IMR-90 (cell line): ENCODE measurements around the gene ELF2. TPM values are rescaled to one million over a fixed set of nuclear protein-coding genes. Genes with fewer than 3 reads are reported as not detected.

ENCODE experiments used
- ATAC-seq: fragments of 200-7000 bp; cut with Tn5 transposase; 2 replicates; pipeline ENCODE4 v1.9.1; 2020; ENCODE audit warnings: low read depth, mild to moderate bottlenecking, moderate library complexity
- BruUV-seq: library from RNA; stranded (reverse); fragments of 400-500 nt; replicated peaks from 2 replicates; lab custom pipeline; 2021; lab: Mats Ljungman, UMichigan
- CTCF ChIA-PET: fragments of 300-600 bp; formaldehyde crosslinking; extraction: SDS; loops from one replicate; lab custom pipeline; 2021; ENCODE audit warnings: antibody characterized with exemption; lab: Yijun Ruan, JAX
- POLR2A ChIA-PET: fragments of 300-600 bp; sonication (Branson Sonifier 250); formaldehyde crosslinking; loops from one replicate; lab custom pipeline; 2022; ENCODE audit warnings: antibody characterized with exemption; ENCODE audit not compliant: unreplicated experiment; lab: Charles Lee
- DNase-seq: peaks from one replicate; pipeline ENCODE4 v3.0.0; 2013
- H2AFZ ChIP-seq: replicated peaks from 2 replicates; pipeline ENCODE3; 2013; ENCODE audit warnings: low read length, mild to moderate bottlenecking; ENCODE audit not compliant: poor library complexity
- H2AK5ac ChIP-seq: 2 replicates; pipeline ENCODE4 v1.6.1; 2013; ENCODE audit warnings: low read depth, low read length, inconsistent platforms
- H2AK9ac ChIP-seq: replicated peaks from 2 replicates; pipeline ENCODE3; 2013; ENCODE audit warnings: mild to moderate bottlenecking, low read depth, low read length, moderate library complexity; ENCODE audit not compliant: poor library complexity
- H2BK120ac ChIP-seq: 2 replicates; pipeline ENCODE4 v1.6.1; 2013; ENCODE audit warnings: low read depth, low read length, inconsistent platforms
- H2BK15ac ChIP-seq: 3 replicates; pipeline ENCODE4 v1.6.1; 2013; ENCODE audit warnings: low read depth, low read length, inconsistent platforms
- H2BK20ac ChIP-seq: 2 replicates; pipeline ENCODE4 v1.6.1; 2013; ENCODE audit warnings: low read depth, mild to moderate bottlenecking, inconsistent platforms, low read length, moderate library complexity
- H2BK5ac ChIP-seq: 2 replicates; pipeline ENCODE4 v1.6.1; 2013; ENCODE audit warnings: mild to moderate bottlenecking, low read depth, low read length, inconsistent platforms; ENCODE audit not compliant: poor library complexity, severe bottlenecking
- H3K14ac ChIP-seq: replicated peaks from 2 replicates; pipeline ENCODE4 v1.6.1; 2013; ENCODE audit warnings: low read depth, low read length, inconsistent platforms
- H3K18ac ChIP-seq: 2 replicates; pipeline ENCODE4 v1.6.1; 2013; ENCODE audit warnings: low read depth, low read length, control low read depth
- H3K23ac ChIP-seq: 2 replicates; pipeline ENCODE4 v1.6.1; 2013; ENCODE audit warnings: low read depth, low read length, inconsistent platforms
- H3K27ac ChIP-seq: 2 replicates; pipeline ENCODE4 v1.5.1; 2013; ENCODE audit warnings: mild to moderate bottlenecking, control low read depth, low read length; ENCODE audit not compliant: insufficient read depth
- H3K27me3 ChIP-seq: 2 replicates; pipeline ENCODE4 v1.6.1; 2013; ENCODE audit warnings: low read length; ENCODE audit not compliant: control insufficient read depth, insufficient read depth
- H3K36me3 ChIP-seq: 2 replicates; pipeline ENCODE4 v1.6.1; 2013; ENCODE audit warnings: low read length, mixed read lengths; ENCODE audit not compliant: control insufficient read depth, insufficient read depth
- H3K4ac ChIP-seq: 2 replicates; pipeline ENCODE4 v1.6.1; 2013; ENCODE audit warnings: low read depth, low read length, inconsistent platforms
- H3K4me1 ChIP-seq: 2 replicates; pipeline ENCODE4 v1.6.1; 2013; ENCODE audit warnings: low read length, mixed read lengths; ENCODE audit not compliant: control insufficient read depth, insufficient read depth
- H3K4me2 ChIP-seq: 2 replicates; pipeline ENCODE4 v1.6.1; 2013; ENCODE audit warnings: low read depth, mild to moderate bottlenecking, control low read depth, low read length, moderate library complexity
- H3K4me3 ChIP-seq: 2 replicates; pipeline ENCODE4 v1.5.1; 2013; ENCODE audit warnings: low read depth, mild to moderate bottlenecking, control low read depth, low read length, moderate library complexity; ENCODE audit not compliant: insufficient read depth
- H3K56ac ChIP-seq: 2 replicates; pipeline ENCODE4 v1.6.1; 2013; ENCODE audit warnings: low read length, inconsistent platforms; ENCODE audit not compliant: insufficient read depth; ENCODE audit errors: extremely low read depth
- H3K79me1 ChIP-seq, 2 experiments: 2 replicates each; pipeline ENCODE4 v1.6.1; 2013; ENCODE audit warnings: low read length in 2 of 2, inconsistent platforms in 1 of 2, low read depth in 1 of 2
- H3K9ac ChIP-seq: 2 replicates; pipeline ENCODE4 v1.6.1; 2013; ENCODE audit warnings: low read depth, low read length, control low read depth
- H3K9me1 ChIP-seq: 2 replicates; pipeline ENCODE4 v1.6.1; 2013; ENCODE audit warnings: low read length, inconsistent platforms; ENCODE audit not compliant: insufficient read depth
- H3K9me3 ChIP-seq: 2 replicates; pipeline ENCODE4 v1.6.1; 2013; ENCODE audit warnings: low read length; ENCODE audit not compliant: control insufficient read depth, insufficient read depth
- H4K20me1 ChIP-seq: 2 replicates; pipeline ENCODE4 v1.6.1; 2013; ENCODE audit warnings: low read length, inconsistent platforms; ENCODE audit not compliant: insufficient read depth
- H4K5ac ChIP-seq: 2 replicates; pipeline ENCODE4 v1.6.1; 2013; ENCODE audit warnings: mild to moderate bottlenecking, low read depth, low read length, control low read depth
- H4K8ac ChIP-seq, 2 experiments: 2 replicates each; pipeline ENCODE4 v1.6.1; 2013; ENCODE audit warnings: low read depth in 2 of 2, low read length in 2 of 2, control low read depth in 1 of 2, inconsistent platforms in 1 of 2
- H4K91ac ChIP-seq: 2 replicates; pipeline ENCODE4 v1.6.1; 2013; ENCODE audit warnings: low read depth, low read length, inconsistent platforms; ENCODE audit not compliant: insufficient read depth
- CHD1 ChIP-seq: IDR thresholded peaks from 2 replicates; pipeline ENCODE4 v1.6.1; 2012; ENCODE audit warnings: low read depth, low read length, improper control_type of control experiment
- RAD21 ChIP-seq: IDR thresholded peaks from 2 replicates; pipeline ENCODE4 v1.6.1; 2012; ENCODE audit warnings: low read length, improper control_type of control experiment
- RCOR1 ChIP-seq: IDR thresholded peaks from 2 replicates; pipeline ENCODE4 v1.6.1; 2012; ENCODE audit warnings: mild to moderate bottlenecking, low read length, improper control_type of control experiment; ENCODE audit not compliant: insufficient replicate concordance
- SMC3 ChIP-seq: fragments of 150-350 bp; IDR thresholded peaks from 2 replicates; pipeline ENCODE4 v1.6.1; 2016; ENCODE audit warnings: low read depth, mild to moderate bottlenecking, antibody characterized with exemption, low read length, moderate library complexity
- whole genome bisulfite sequencing, 2 experiments: methylation state at CpG; one replicate each; pipeline versions ENCODE4 v1.1.5 to v1.1.7; 2013; ENCODE audit warnings: missing lambda C conversion rate in 2 of 2; ENCODE audit not compliant: insufficient read length in 1 of 2; ENCODE audit errors: extremely low coverage in 2 of 2; 5-methylcytosine and 5-hydroxymethylcytosine counted together
- dilution Hi-C: fragments of 300-500 bp; cut with HindIII; formaldehyde crosslinking; loops from one replicate; pipeline ENCODE4 v1.14.3; 2018; ENCODE audit warnings: low sequenced_read_pairs; ENCODE audit not compliant: unreplicated experiment
- in situ Hi-C: fragments of 300-500 bp; cut with MboI; formaldehyde crosslinking; loops from 3 replicates; pipeline ENCODE4 v1.14.3; 2019; ENCODE audit warnings: low sequenced_read_pairs, inconsistent platforms, mixed read lengths
- intact Hi-C: fragments of 100-400 bp; cut with micrococcal nuclease; formaldehyde crosslinking; loops from 2 replicates; pipeline ENCODE4 v1.10.0; 2022
- polyA plus RNA-seq, 3 experiments: library from polyadenylated mRNA; depleted of rRNA; stranded (reverse); fragments of >200 nt; gene quantifications; 2 replicates each; pipeline ENCODE4 v1.2.3, GENCODE V29; 2012; ENCODE audit warnings: low replicate concordance in 1 of 3
- total RNA-seq: library from RNA; depleted of rRNA; stranded (reverse); fragments of >200 nt; gene quantifications from 2 replicates; pipeline ENCODE4 v1.2.3, GENCODE V29; 2012

ELF2 gene
- total and polyA plus RNA-seq, 2 of the 4 experiments (the other 2 are of a cell fraction) = 14.5 to 42.3 TPM

DNA sequence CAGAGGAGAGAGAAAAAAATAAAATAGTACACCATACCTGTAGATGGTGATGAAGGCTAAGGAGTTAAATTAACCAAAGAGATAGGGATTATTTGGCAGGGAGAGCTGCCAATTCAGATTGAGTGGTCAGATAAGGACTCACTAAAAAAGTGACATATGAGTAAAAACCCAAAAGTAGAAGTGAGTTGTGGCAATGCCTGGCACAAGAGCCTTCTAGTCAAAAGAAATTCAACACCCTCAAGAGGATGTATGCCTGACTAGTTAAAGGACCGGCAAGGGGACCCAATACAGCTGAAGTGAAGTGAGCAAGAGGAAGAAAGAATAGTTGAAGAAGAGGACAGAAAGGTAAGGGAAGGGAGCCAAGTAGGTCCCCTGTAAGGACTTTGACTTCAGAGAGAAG is 34.9 kb downstream of the ELF2 start:
- no peak overlapping the region for H4K8ac ChIP-seq
- no CpG with 5 or more reads among the region's 1 CpG for WGBS, 2 experiments
- intact Hi-C loops = no loop called here
- H2BK5ac ChIP-seq = no peak overlapping the region
- no peak overlapping the region for H3K4me3 ChIP-seq
- no peak overlapping the region for H2AK5ac ChIP-seq
- no peak overlapping the region for H3K4me2 ChIP-seq
- H3K36me3 ChIP-seq = no peaks in the 10 kb centered on the region
- dilution Hi-C loops = no loop called here
- no peak overlapping the region for H3K9ac ChIP-seq
- H2BK15ac ChIP-seq = no peak overlapping the region
- H3K27ac ChIP-seq = no peak overlapping the region
- BruUV-seq = no TSS peak
- in situ Hi-C loops = no loop called here
- TF ChIP-seq SMC3 (no peak), CHD1 (no peak), RCOR1 (no peak), RAD21 (no peak)
- H3K4ac ChIP-seq = no peak overlapping the region
- H3K27me3 ChIP-seq = no peaks in the 10 kb centered on the region
- no peak overlapping the region for H2BK120ac ChIP-seq
- DNase-seq = no peak
- H3K4me1 ChIP-seq = peaks cover 11% of the 10 kb centered on the region
- no peak overlapping the region for H2AK9ac ChIP-seq
- no peak overlapping the region for H3K18ac ChIP-seq
- no peak overlapping the region for H3K56ac ChIP-seq
- H3K9me3 ChIP-seq = no peaks in the 10 kb centered on the region
- H2BK20ac ChIP-seq = no peak overlapping the region
- no peak overlapping the region for H2AFZ ChIP-seq
- H3K79me1 ChIP-seq = peaks cover 33 to 47% of the 10 kb centered on the region in 2 experiments
- no peak overlapping the region for H3K14ac ChIP-seq
- H4K20me1 ChIP-seq = peaks cover 33% of the 10 kb centered on the region
- H4K5ac ChIP-seq = no peak overlapping the region
- ATAC-seq = no peak
- H3K23ac ChIP-seq = no peak overlapping the region
- CTCF ChIA-PET = no interaction called here
- peaks cover 8% of the 10 kb centered on the region; the same call in 1 of the 2 replicates for H3K9me1 ChIP-seq
- H4K91ac ChIP-seq = no peak overlapping the region
- POLR2A ChIA-PET = no interaction called here
